H1 (cell line): ENCODE results near the gene CAD. TPM values are rescaled to one million over a fixed set of nuclear protein-coding genes. Genes with fewer than 3 reads are reported as not detected.

Experiments used
- ASH2L ChIP-seq: fragments of 200-600, 300-600 bp; sonication (generic); IDR thresholded peaks from one replicate; pipeline ENCODE4 v1.7.1; 2017; ENCODE audit warnings: low read length
- BCL11A ChIP-seq, 2 experiments: IDR thresholded peaks; one replicate each; pipeline ENCODE4 v1.6.1; 2011; ENCODE audit warnings: low read depth in 2 of 2, low read length in 2 of 2, mild to moderate bottlenecking in 2 of 2
- EZH2 ChIP-seq: fragments of 200-600 bp; sonication (generic); IDR thresholded peaks from 2 replicates; pipeline ENCODE4 v1.7.1; 2012; ENCODE audit warnings: low read depth, mild to moderate bottlenecking, moderate library complexity, low read length, inconsistent platforms; ENCODE audit not compliant: severe bottlenecking
- HDAC2 ChIP-seq, 2 experiments: fragments of 300-600 bp in 1 of 2; sonication (generic) in 1 of 2; IDR thresholded peaks; 2 replicates each; pipeline ENCODE4 v1.6.1; 2011 to 2012; ENCODE audit warnings: low read depth in 2 of 2, low read length in 2 of 2, mild to moderate bottlenecking in 2 of 2, moderate library complexity in 2 of 2, borderline replicate concordance in 1 of 2, inconsistent platforms in 1 of 2
- RFX5 ChIP-seq: IDR thresholded peaks from 2 replicates; pipeline ENCODE4 v1.6.1; 2011; ENCODE audit warnings: low read depth, low read length, improper control_type of control experiment, borderline replicate concordance
- YY1 ChIP-seq: IDR thresholded peaks from 2 replicates; pipeline ENCODE4 v1.6.1; 2011; ENCODE audit warnings: low read depth, mild to moderate bottlenecking, low read length
- polyA plus RNA-seq, 7 experiments: library from polyadenylated mRNA; depleted of rRNA in 3 of 7; stranded (reverse) in 5 of 7; unstranded in 2 of 7; fragments of >200 nt in 5 of 7; fragments of 200-250 nt in 2 of 7; gene quantifications; 1 replicate in 5 of 7; 2 replicates in 1 of 7; 4 replicates in 1 of 7; pipeline versions ENCODE4 v1.2.1 to v1.2.3, GENCODE V29; 2011 to 2013; ENCODE audit warnings: missing spikeins in 2 of 7, mixed read lengths in 2 of 7
- total RNA-seq: library from RNA; stranded (reverse); fragmentation: NEBNext Ultra II Directional; extraction: Animal tissue kit (Norgen Biotek cat#: 25700); gene quantifications from 2 replicates; pipeline ENCODE4 v1.2.1, GENCODE V29; 2021
- TF ChIP-seq, protein P1 (sequence below): IDR thresholded peaks from 2 replicates; pipeline ENCODE4 v1.6.1; 2012; ENCODE audit warnings: inconsistent platforms

Gene CAD
- total and polyA plus RNA-seq, 2 of the 8 experiments (the other 6 are each of a cell fraction or from before 2014, with no cell fraction given), result 130 to 146 TPM

DNA sequence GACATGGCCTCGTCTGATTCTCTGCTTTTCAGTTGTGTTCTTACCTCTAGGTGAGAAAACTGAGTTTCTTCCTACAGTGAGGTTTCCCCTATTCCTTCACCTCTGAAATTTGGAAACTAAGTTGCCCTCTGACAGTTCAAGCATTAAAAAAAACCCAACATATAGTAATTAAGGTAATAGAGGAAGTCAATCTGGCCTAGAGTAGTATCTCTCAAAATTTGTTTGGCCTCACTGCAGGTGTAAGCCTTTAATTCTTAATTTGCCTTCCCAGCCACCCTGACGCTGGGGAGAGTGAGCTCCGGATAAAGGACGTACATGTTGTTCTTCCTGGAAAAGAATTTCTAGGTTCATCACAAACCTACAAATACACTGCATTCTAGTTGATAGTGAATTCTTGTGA is 1.4 kb downstream of the CAD start (continued):
- TF ChIP-seq BCL11A (IDR thresholded peaks at IDR 0.05; ENCODE audit: low read depth in 2 of 2, low read length in 2 of 2) (no peak), YY1 (no peak), HDAC2 (IDR thresholded peaks at IDR 0.05; ENCODE audit: borderline replicate concordance in 1 of 2, low read depth in 2 of 2, low read length in 2 of 2) (no peak), ASH2L (no peak), RFX5 (no peak), EZH2 (no peak)
- TF ChIP-seq, protein P1, sequence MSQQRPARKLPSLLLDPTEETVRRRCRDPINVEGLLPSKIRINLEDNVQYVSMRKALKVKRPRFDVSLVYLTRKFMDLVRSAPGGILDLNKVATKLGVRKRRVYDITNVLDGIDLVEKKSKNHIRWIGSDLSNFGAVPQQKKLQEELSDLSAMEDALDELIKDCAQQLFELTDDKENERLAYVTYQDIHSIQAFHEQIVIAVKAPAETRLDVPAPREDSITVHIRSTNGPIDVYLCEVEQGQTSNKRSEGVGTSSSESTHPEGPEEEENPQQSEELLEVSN, result no peak
